DOHH2 (cell line): Measurements from ENCODE around the gene BBOF1.

ENCODE experiments used
- H3F3A ChIP-seq: fragments of 200-600 bp; sonication (generic), shearing (Covaris generic); 2 replicates; pipeline ENCODE4 v1.6.0; 2016; ENCODE audit warnings: antibody characterized with exemption, mild to moderate bottlenecking; ENCODE audit not compliant: control insufficient read depth, insufficient read depth
- H3K27ac ChIP-seq: fragments of 200-600 bp; sonication (generic); 2 replicates; pipeline ENCODE4 v1.5.1; 2014; ENCODE audit warnings: low read depth, mild to moderate bottlenecking, low read length, moderate library complexity
- H3K27me3 ChIP-seq: fragments of 200-600 bp; sonication (generic); 2 replicates; pipeline ENCODE4 v1.6.1; 2014; ENCODE audit warnings: mild to moderate bottlenecking, low read length, mixed read lengths; ENCODE audit not compliant: control insufficient read depth
- H3K36me3 ChIP-seq: fragments of 200-600 bp; sonication (generic); 2 replicates; pipeline ENCODE4 v1.6.1; 2014; ENCODE audit warnings: mild to moderate bottlenecking, low read length, moderate library complexity, mixed read lengths; ENCODE audit not compliant: control insufficient read depth
- H3K4me1 ChIP-seq: fragments of 200-600 bp; sonication (generic); 2 replicates; pipeline ENCODE4 v1.6.1; 2014; ENCODE audit warnings: mild to moderate bottlenecking, low read length, mixed read lengths; ENCODE audit not compliant: control insufficient read depth
- H3K4me2 ChIP-seq: fragments of 200-600 bp; sonication (generic); 2 replicates; pipeline ENCODE4 v1.6.0; 2014; ENCODE audit warnings: mild to moderate bottlenecking, low read length, moderate library complexity
- H3K4me3 ChIP-seq: fragments of 200-600 bp; sonication (generic); 2 replicates; pipeline ENCODE4 v1.5.1; 2014; ENCODE audit warnings: mild to moderate bottlenecking, low read length, mixed read lengths
- H3K79me2 ChIP-seq: fragments of 200-600 bp; sonication (generic); 2 replicates; pipeline ENCODE4 v1.6.1; 2014; ENCODE audit warnings: mild to moderate bottlenecking, low read length, mixed read lengths; ENCODE audit not compliant: control insufficient read depth
- H3K9me2 ChIP-seq: fragments of 200-600 bp; sonication (generic); replicated peaks from 2 replicates; pipeline ENCODE4 v1.6.1; 2014; ENCODE audit warnings: mild to moderate bottlenecking, low read length, mixed read lengths; ENCODE audit not compliant: control insufficient read depth
- H3K9me3 ChIP-seq: fragments of 200-600 bp; sonication (generic); 2 replicates; pipeline ENCODE4 v1.6.1; 2014; ENCODE audit warnings: antibody characterized with exemption, low read length, mixed read lengths; ENCODE audit not compliant: control insufficient read depth, insufficient read depth
- H4K20me1 ChIP-seq: fragments of 200-600 bp; sonication (generic); 2 replicates; pipeline ENCODE4 v1.6.0; 2014; ENCODE audit warnings: low read depth, mild to moderate bottlenecking, antibody characterized with exemption, low read length, moderate library complexity; ENCODE audit not compliant: control insufficient read depth, insufficient read depth
- CTCF ChIP-seq: fragments of 200-600 bp; sonication (generic); IDR thresholded peaks from one replicate; pipeline ENCODE4 v1.5.1; 2014; ENCODE audit warnings: antibody characterized with exemption, mild to moderate bottlenecking, low read depth, low read length; ENCODE audit not compliant: poor library complexity, severe bottlenecking
- EZH2phosphoT487 ChIP-seq: fragments of 200-600 bp; sonication (generic); IDR thresholded peaks from 2 replicates; pipeline ENCODE4 v1.6.1; 2017; ENCODE audit warnings: borderline replicate concordance, mild to moderate bottlenecking, antibody characterized with exemption, low read length, moderate library complexity, mixed read lengths

BBOF1 gene

GRCh38 chr14:74034572-74034971, 15.4 kb downstream of the BBOF1 start:
- no peaks in the 10 kb centered on the region for H3K9me2 ChIP-seq
- peaks cover 13% of the 10 kb centered on the region for H3F3A ChIP-seq
- H3K27me3 ChIP-seq = no peaks in the 10 kb centered on the region
- H3K4me1 ChIP-seq = peaks cover 10% of the 10 kb centered on the region
- H3K4me2 ChIP-seq = no peak overlapping the region
- H3K9me3 ChIP-seq = no peaks in the 10 kb centered on the region
- no peaks in the 10 kb centered on the region for H4K20me1 ChIP-seq
- TF ChIP-seq CTCF = no peak
- TF ChIP-seq EZH2phosphoT487 = no peak
- H3K27ac ChIP-seq = no peak overlapping the region
- no peaks in the 10 kb centered on the region for H3K36me3 ChIP-seq
- H3K79me2 ChIP-seq = no peaks in the 10 kb centered on the region
- no peak overlapping the region for H3K4me3 ChIP-seq

GRCh38 chr14:74035556-74035955, 16.4 kb downstream of the BBOF1 start:
- Histone ChIP-seq H3K9me2 (no peaks in the 10 kb centered on the region), H3K79me2 (no peaks in the 10 kb centered on the region), H3K9me3 (no peaks in the 10 kb centered on the region), H3F3A (peaks cover 13% of the 10 kb centered on the region), H3K4me2 (no peak overlapping the region), H3K4me3 (no peak overlapping the region), H3K4me1 (peaks cover 10% of the 10 kb centered on the region), H3K36me3 (no peaks in the 10 kb centered on the region), H3K27ac (no peak overlapping the region), H4K20me1 (no peaks in the 10 kb centered on the region), H3K27me3 (no peaks in the 10 kb centered on the region)
- TF ChIP-seq CTCF (no peak), EZH2phosphoT487 (no peak)

GRCh38 chr14:74038020-74038859, 19.1 kb downstream of the BBOF1 start:
- Histone ChIP-seq H3K36me3 (no peaks in the 10 kb centered on the region), H3F3A (peaks cover 9% of the 10 kb centered on the region), H3K4me1 (no peaks in the 10 kb centered on the region), H3K4me3 (no peak overlapping the region), H4K20me1 (no peaks in the 10 kb centered on the region), H3K27ac (no peak overlapping the region), H3K9me2 (no peaks in the 10 kb centered on the region), H3K79me2 (no peaks in the 10 kb centered on the region), H3K27me3 (no peaks in the 10 kb centered on the region), H3K4me2 (no peak overlapping the region), H3K9me3 (no peaks in the 10 kb centered on the region)
- peak; percentile 74 for TF ChIP-seq CTCF
- TF ChIP-seq EZH2phosphoT487 = no peak
